H1 (cell line): ENCODE measurements around the gene COL1A1. TPM values are rescaled to one million over a fixed set of nuclear protein-coding genes. Genes with fewer than 3 reads are reported as not detected.

Source experiments
- CTCF ChIA-PET: fragments of 300-600 bp; sonication (Branson Sonifier 250); formaldehyde crosslinking; loops from one replicate; lab custom pipeline; 2021; ENCODE audit not compliant: partially characterized antibody; lab: Charles Lee
- POLR2A ChIA-PET: fragments of 300-600 bp; sonication (Branson Sonifier 250); formaldehyde crosslinking; loops from one replicate; lab custom pipeline; 2021; ENCODE audit warnings: inconsistent platforms; ENCODE audit not compliant: partially characterized antibody; lab: Charles Lee
- DNase-seq, 2 experiments: peaks; one replicate each; pipeline versions ENCODE4 v3.0.0 to v3.0.0-alpha.2; 2010 to 2022; ENCODE audit warnings: low spot score in 2 of 2, low read depth in 1 of 2, mixed read lengths in 1 of 2
- FAIRE-seq: peaks from 2 replicates; lab custom pipeline; 2011; peaks lifted over from hg19 to GRCh38; lab: Jason Lieb, UNC
- H2AFZ ChIP-seq: 2 replicates; pipeline ENCODE4 v1.8.1; 2012; ENCODE audit warnings: low read length, inconsistent platforms
- H2AK5ac ChIP-seq: 2 replicates; pipeline ENCODE4 v1.6.1; 2013; ENCODE audit warnings: low read depth, low read length
- H2BK120ac ChIP-seq: replicated peaks from 2 replicates; pipeline ENCODE3; 2013; ENCODE audit warnings: low read depth, low read length, inconsistent platforms
- H2BK12ac ChIP-seq: 2 replicates; pipeline ENCODE4 v1.6.1; 2013; ENCODE audit warnings: low read depth, low read length
- H2BK15ac ChIP-seq: 2 replicates; pipeline ENCODE4 v1.6.1; 2013; ENCODE audit warnings: low read length
- H2BK20ac ChIP-seq: 2 replicates; pipeline ENCODE4 v1.6.1; 2013; ENCODE audit warnings: low read length
- H2BK5ac ChIP-seq: 2 replicates; pipeline ENCODE4 v1.6.1; 2013; ENCODE audit warnings: low read depth, low read length
- H3K14ac ChIP-seq: 2 replicates; pipeline ENCODE4 v1.6.1; 2013; ENCODE audit warnings: inconsistent platforms; ENCODE audit not compliant: insufficient read length
- H3K18ac ChIP-seq: 2 replicates; pipeline ENCODE4 v1.6.1; 2013; ENCODE audit warnings: low read length; ENCODE audit errors: extremely low read depth
- H3K23ac ChIP-seq: 2 replicates; pipeline ENCODE4 v1.6.1; 2013; ENCODE audit warnings: inconsistent platforms; ENCODE audit not compliant: insufficient read length
- H3K23me2 ChIP-seq: 2 replicates; pipeline ENCODE4 v1.6.1; 2013; ENCODE audit warnings: low read depth, low read length
- H3K27ac ChIP-seq: 2 replicates; pipeline ENCODE4 v1.6.1; 2011; ENCODE audit warnings: low read depth, low read length, inconsistent platforms
- H3K27me3 ChIP-seq, 4 experiments: replicated peaks in 1 of 4; 1 replicate in 1 of 4; 2 replicates in 3 of 4; pipeline versions ENCODE4 v1.6.1 to v1.8.1; 2011 to 2013; ENCODE audit warnings: low read length in 3 of 4, mild to moderate bottlenecking in 3 of 4, inconsistent platforms in 2 of 4, mixed read lengths in 2 of 4, moderate library complexity in 1 of 4; ENCODE audit not compliant: control insufficient read depth in 3 of 4, insufficient read depth in 3 of 4; ENCODE audit errors: extremely low read depth in 1 of 4
- H3K36me3 ChIP-seq, 4 experiments: 2 replicates each; pipeline versions ENCODE4 v1.6.1 to v1.8.1; 2011 to 2013; ENCODE audit warnings: mild to moderate bottlenecking in 4 of 4, low read length in 3 of 4, moderate library complexity in 2 of 4, control low read depth in 1 of 4, inconsistent platforms in 1 of 4; ENCODE audit not compliant: insufficient read depth in 4 of 4, control insufficient read depth in 2 of 4
- H3K4ac ChIP-seq: replicated peaks from 2 replicates; pipeline ENCODE3; 2013; ENCODE audit warnings: low read length, low read depth, mixed read lengths, inconsistent platforms; ENCODE audit not compliant: insufficient read length
- H3K4me1 ChIP-seq, 4 experiments: replicated peaks in 1 of 4; 1 replicate in 1 of 4; 2 replicates in 3 of 4; pipeline versions ENCODE4 v1.6.1 to v1.8.1; 2011 to 2013; ENCODE audit warnings: low read length in 3 of 4, inconsistent platforms in 2 of 4, mixed read lengths in 1 of 4; ENCODE audit not compliant: insufficient read depth in 4 of 4, control insufficient read depth in 3 of 4
- H3K4me2 ChIP-seq, 2 experiments: 2 replicates each; pipeline versions ENCODE4 v1.6.1 to v1.8.1; 2011 to 2013; ENCODE audit warnings: low read depth in 2 of 2, low read length in 2 of 2, control low read depth in 1 of 2, inconsistent platforms in 1 of 2, mild to moderate bottlenecking in 1 of 2; ENCODE audit not compliant: insufficient read depth in 1 of 2
- H3K4me3 ChIP-seq, 4 experiments: fragments of 200-600, 300-600 bp in 1 of 4; sonication (generic), shearing (Covaris generic), sonication (Bioruptor Twin) in 1 of 4; 2 replicates each; pipeline versions ENCODE4 v1.5.1 to v1.8.1; 2011 to 2016; ENCODE audit warnings: low read length in 4 of 4, low read depth in 3 of 4, control low read depth in 2 of 4, inconsistent platforms in 2 of 4, mild to moderate bottlenecking in 2 of 4, mixed read lengths in 1 of 4, moderate library complexity in 1 of 4; ENCODE audit not compliant: insufficient read depth in 2 of 4; ENCODE audit errors: extremely low read depth in 1 of 4
- H3K56ac ChIP-seq: replicated peaks from 2 replicates; pipeline ENCODE3; 2013; ENCODE audit warnings: low read depth, mild to moderate bottlenecking, mixed read lengths, low read length, inconsistent platforms; ENCODE audit not compliant: insufficient read length
- H3K79me1 ChIP-seq: 2 replicates; pipeline ENCODE4 v1.6.1; 2013; ENCODE audit warnings: low read depth, low read length, control low read depth
- H3K79me2 ChIP-seq, 2 experiments: 2 replicates each; pipeline versions ENCODE4 v1.6.1 to v1.8.1; 2012 to 2013; ENCODE audit warnings: low read length in 2 of 2, mild to moderate bottlenecking in 2 of 2, inconsistent platforms in 1 of 2; ENCODE audit not compliant: insufficient read depth in 2 of 2, control insufficient read depth in 1 of 2
- H3K9ac ChIP-seq, 4 experiments: replicated peaks in 1 of 4; 1 replicate in 1 of 4; 2 replicates in 3 of 4; pipeline versions ENCODE4 v1.6.1 to v1.8.1; 2011 to 2013; ENCODE audit warnings: low read depth in 3 of 4, low read length in 3 of 4, control low read depth in 2 of 4, mild to moderate bottlenecking in 2 of 4, moderate library complexity in 2 of 4, inconsistent platforms in 1 of 4; ENCODE audit errors: extremely low read depth in 1 of 4
- H3K9me3 ChIP-seq, 2 experiments: 2 replicates each; pipeline versions ENCODE4 v1.6.1 to v1.8.1; 2012 to 2013; ENCODE audit warnings: mild to moderate bottlenecking in 2 of 2, moderate library complexity in 2 of 2, control low read depth in 1 of 2, inconsistent platforms in 1 of 2, low read depth in 1 of 2, low read length in 1 of 2, mixed read lengths in 1 of 2; ENCODE audit not compliant: insufficient read depth in 2 of 2
- H4K20me1 ChIP-seq, 2 experiments: replicated peaks in 1 of 2; 2 replicates each; pipeline versions ENCODE3 to v1.8.1; 2011 to 2013; ENCODE audit warnings: inconsistent platforms in 2 of 2, low read length in 2 of 2, mild to moderate bottlenecking in 1 of 2; ENCODE audit not compliant: insufficient read depth in 2 of 2, control insufficient read depth in 1 of 2
- H4K5ac ChIP-seq: 2 replicates; pipeline ENCODE4 v1.6.1; 2013; ENCODE audit warnings: low read length, low read depth, mixed read lengths, inconsistent platforms; ENCODE audit not compliant: insufficient read length
- H4K8ac ChIP-seq: 2 replicates; pipeline ENCODE4 v1.8.0; 2013; ENCODE audit warnings: mild to moderate bottlenecking, moderate library complexity, low read length, inconsistent platforms; ENCODE audit not compliant: insufficient read depth; ENCODE audit errors: extremely low read depth
- H4K91ac ChIP-seq: replicated peaks from 2 replicates; pipeline ENCODE3; 2013; ENCODE audit warnings: low read length, mixed read lengths, inconsistent platforms; ENCODE audit not compliant: insufficient read length
- ATF2 ChIP-seq: IDR thresholded peaks from 2 replicates; pipeline ENCODE4 v1.6.1; 2012; ENCODE audit warnings: low read length, inconsistent platforms
- EGR1 ChIP-seq: IDR thresholded peaks from 2 replicates; pipeline ENCODE4 v1.6.1; 2011; ENCODE audit warnings: low read depth, low read length, borderline replicate concordance
- TEAD4 ChIP-seq: IDR thresholded peaks from 2 replicates; pipeline ENCODE4 v1.6.1; 2012; ENCODE audit warnings: low read depth, low read length, inconsistent platforms, mixed read lengths
- WGBS, 2 experiments: shearing (Covaris generic) in 1 of 2; methylation state at CpG; one replicate each; pipeline versions ENCODE4 v1.1.6 to v1.1.7; 2013 to 2015; ENCODE audit warnings: low lambda C conversion rate in 2 of 2, mixed read lengths in 2 of 2, inconsistent platforms in 1 of 2, low coverage in 1 of 2, missing lambda C conversion rate in 1 of 2; ENCODE audit not compliant: insufficient replicate concordance in 2 of 2, insufficient coverage in 1 of 2, insufficient read length in 1 of 2; ENCODE audit errors: extremely low coverage in 1 of 2, missing lambda C conversion rate in 1 of 2; 5-methylcytosine and 5-hydroxymethylcytosine counted together
- polyA plus RNA-seq, 7 experiments: library from polyadenylated mRNA; depleted of rRNA in 3 of 7; stranded (reverse) in 5 of 7; unstranded in 2 of 7; fragments of >200 nt in 5 of 7; fragments of 200-250 nt in 2 of 7; gene quantifications; 1 replicate in 5 of 7; 2 replicates in 1 of 7; 4 replicates in 1 of 7; pipeline versions ENCODE4 v1.2.1 to v1.2.3, GENCODE V29; 2011 to 2013; ENCODE audit warnings: missing spikeins in 2 of 7, mixed read lengths in 2 of 7
- total RNA-seq: library from RNA; stranded (reverse); fragmentation: NEBNext Ultra II Directional; extraction: Animal tissue kit (Norgen Biotek cat#: 25700); gene quantifications from 2 replicates; pipeline ENCODE4 v1.2.1, GENCODE V29; 2021

The COL1A1 gene
- total and polyA plus RNA-seq, 2 of the 8 experiments (the other 6 are each of a cell fraction or from before 2014, with no cell fraction given): 14.1 to 80.4 TPM

GRCh38 chr17:50186661-50187393, 14.6 kb downstream of the COL1A1 start:
- Histone ChIP-seq H2BK12ac (no peak overlapping the region), H3K9me3 (no peaks in the 10 kb centered on the region), H2BK15ac (no peak overlapping the region), H3K23me2 (no peaks in the 10 kb centered on the region), H3K27me3 (no peaks in the 10 kb centered on the region), H2BK5ac (no peak overlapping the region), H3K27ac (no peak overlapping the region), H3K9ac (no peak overlapping the region), H3K4me2 (no peak overlapping the region), H3K36me3 (peaks cover 5 to 54% (median 24%) of the 10 kb centered on the region in 4 experiments; a peak in 5 of 8 replicates), H3K4me1 (peaks cover 0 to 18% (median 3%) of the 10 kb centered on the region in 4 experiments; a peak in 4 of 7 replicates), H3K79me1 (no peaks in the 10 kb centered on the region), H2AK5ac (no peak overlapping the region), H2BK20ac (no peak overlapping the region), H3K23ac (no peak overlapping the region), H3K79me2 (no peaks in the 10 kb centered on the region), H3K4ac (no peak overlapping the region), H4K20me1 (peaks cover 1 to 4% of the 10 kb centered on the region in 2 experiments), H3K14ac (no peak overlapping the region), H3K18ac (no peak overlapping the region), H2AFZ (no peak overlapping the region), H3K4me3 (no peak overlapping the region), H2BK120ac (no peak overlapping the region), H4K5ac (no peak overlapping the region), H4K8ac (no peak overlapping the region), H4K91ac (no peak overlapping the region), H3K56ac (no peak overlapping the region)
- TF ChIP-seq ATF2: no peak
- TF ChIP-seq TEAD4: no peak
- no peak for TF ChIP-seq EGR1
- 94% methylated on average over 24 of the region's 24 CpGs; no CpG with 5 or more reads in 1 of the 2 experiments for WGBS, 2 experiments
- no peak for FAIRE-seq
- no peak for DNase-seq
- ChIA-PET CTCF (interaction anchor here (1.2 to 2.8 kb wide), 7 partner anchors 10 to 107 kb away, joined by 3 to 19 read pairs (median 9); partner anchors contain the start of gene COL1A1), POLR2A (interaction anchor here (0.5 to 1.8 kb wide), 3 partner anchors 9 to 476 kb away, joined by 3 to 5 read pairs (median 3); no protein-coding TSS in a partner anchor)
